HG02623 (cell line): Measurements from ENCODE around the gene LCE4A.
"Not testable (repeated sequence)": the region's sequence is repeated elsewhere in the genome, so short reads cannot be mapped to it uniquely, and the experiment has no call there.

ENCODE experiments used
- ATAC-seq: cut with Tn5 transposase; IDR thresholded peaks from one replicate; pipeline ENCODE4 v1.9.1; 2021; ENCODE audit warnings: moderate library complexity; ENCODE audit not compliant: unreplicated experiment

LCE4A gene, protein sequence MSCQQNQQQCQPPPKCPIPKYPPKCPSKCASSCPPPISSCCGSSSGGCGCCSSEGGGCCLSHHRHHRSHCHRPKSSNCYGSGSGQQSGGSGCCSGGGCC

DNA sequence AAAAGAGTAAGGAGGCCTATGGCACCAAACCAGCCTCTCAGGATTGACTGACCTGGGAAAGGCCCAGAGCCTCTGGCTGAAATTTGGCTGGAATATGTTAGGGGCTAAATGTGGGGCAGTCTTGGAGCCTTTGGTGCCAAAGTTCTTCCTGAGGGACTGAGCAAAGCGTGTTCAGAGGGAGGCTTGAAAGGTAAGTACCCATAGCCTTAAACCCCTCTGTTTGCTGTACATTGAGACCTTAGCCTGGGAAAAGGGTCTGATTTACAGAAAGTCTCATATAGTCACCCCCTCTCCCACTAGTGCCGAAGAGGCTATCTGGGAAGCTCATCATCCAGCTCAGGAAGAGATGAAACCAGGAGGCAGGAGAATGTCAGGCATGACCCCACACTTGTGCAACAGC lies at the start of gene LCE4A:
Gene LCE4A (plus strand): TSS at position 301 of the 400 bp plus-strand sequence. CDS start 916 bp downstream, outside the sequence.
- no peak for ATAC-seq

DNA sequence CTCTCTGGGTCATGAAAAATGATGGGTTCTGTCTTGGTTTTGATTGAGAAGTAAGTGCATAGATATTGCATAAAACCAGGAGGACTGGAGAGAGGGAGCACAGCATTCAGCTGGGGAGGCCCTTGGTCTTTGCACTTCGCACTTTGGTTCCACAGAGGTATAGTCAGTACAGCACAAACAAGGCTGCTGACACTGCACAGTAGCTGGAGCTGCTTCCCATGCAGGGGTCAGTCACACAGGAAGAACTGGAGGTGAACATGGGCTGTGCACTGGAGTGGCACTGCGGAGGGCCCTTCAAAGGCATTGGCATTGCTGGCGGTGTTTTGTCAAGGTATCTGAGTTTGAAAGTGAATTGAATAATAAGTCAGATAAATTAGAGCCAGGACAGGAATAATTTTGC lies 49.3 kb upstream of the LCE4A start:
- ATAC-seq, result no peak

DNA sequence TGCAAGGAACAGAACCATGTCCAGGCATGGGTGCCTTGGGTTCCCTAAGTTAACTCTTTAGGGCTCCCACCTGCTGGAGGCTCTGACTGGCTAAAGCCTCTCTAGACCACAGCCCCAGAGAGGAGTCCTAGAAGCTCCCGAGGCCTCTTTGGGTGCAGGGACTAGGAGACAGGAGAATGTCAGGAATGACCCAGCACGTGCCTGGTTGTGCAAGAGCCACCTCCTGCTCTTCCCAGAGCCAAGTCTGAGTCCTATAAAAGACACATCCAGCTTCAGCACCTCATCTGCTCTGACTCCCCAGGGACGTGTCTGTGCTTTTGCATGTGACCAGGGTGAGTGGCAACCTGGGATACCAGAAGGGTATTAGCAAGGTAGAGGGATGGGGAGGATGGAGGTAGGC lies 44.9 kb upstream of the LCE4A start, which contains the start of gene LCE2D:
Gene LCE2D (plus strand): TSS at position 283 of the 400 bp plus-strand sequence. CDS start 726 bp downstream, outside the sequence.
- no peak for ATAC-seq

DNA sequence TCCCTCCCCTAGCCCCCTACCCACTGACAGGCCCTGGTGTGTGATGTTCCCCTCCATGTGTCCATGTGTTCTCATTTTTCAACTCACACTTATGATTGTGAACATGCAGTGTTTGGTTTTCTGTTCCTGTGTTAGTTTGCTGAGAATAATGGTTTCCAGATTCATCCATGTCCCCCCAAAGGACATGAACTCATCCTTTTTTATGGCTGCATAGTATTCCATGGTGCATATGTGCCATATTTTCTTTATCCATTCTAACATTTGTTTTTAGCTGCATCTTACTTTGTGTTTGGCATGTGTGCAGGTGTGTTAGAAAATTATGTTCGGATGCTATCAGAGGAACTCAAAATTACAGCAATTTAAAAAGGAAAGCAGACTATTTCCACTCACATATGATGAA lies 41.8 kb upstream of the LCE4A start:
- ATAC-seq, result not testable (repeated sequence)

DNA sequence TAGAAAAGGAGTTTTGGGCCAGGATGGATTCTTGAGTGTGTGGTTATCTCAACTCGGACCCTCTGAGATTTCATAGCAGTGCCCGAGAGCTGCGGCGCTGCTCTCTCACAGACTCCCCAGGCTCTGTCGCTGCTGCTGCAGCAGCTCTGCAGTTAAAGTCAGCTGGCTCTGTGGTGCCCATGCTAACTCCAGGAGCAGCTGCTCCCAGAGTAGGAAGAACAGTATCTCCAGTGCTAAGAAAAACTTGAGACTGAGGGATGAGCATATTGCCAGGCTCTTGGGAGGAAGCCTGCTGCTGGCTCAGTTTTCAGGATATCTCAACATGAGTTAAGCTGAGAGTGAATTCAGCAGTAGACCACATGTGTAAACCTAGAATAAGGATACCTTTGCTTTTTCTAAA lies 40.3 kb upstream of the LCE4A start:
- ATAC-seq, result no peak

DNA sequence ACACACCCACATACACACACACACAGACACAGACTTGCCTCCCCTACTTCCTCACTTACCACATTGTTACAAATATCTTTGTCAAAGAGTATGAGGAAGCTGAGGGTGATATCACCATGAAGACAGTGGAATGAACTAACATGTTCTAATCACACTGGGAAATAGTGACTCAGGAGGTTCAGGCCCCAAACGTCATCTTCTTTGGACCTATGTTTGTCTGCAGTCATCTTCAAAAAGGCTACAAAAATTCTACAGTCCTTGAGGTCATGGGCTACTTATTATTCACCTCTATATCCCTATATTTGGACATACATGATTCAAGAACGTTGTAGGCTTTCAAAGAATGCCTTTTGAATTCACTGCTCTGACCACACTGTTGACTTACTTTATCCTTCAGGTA lies 34.9 kb upstream of the LCE4A start:
- no peak for ATAC-seq

DNA sequence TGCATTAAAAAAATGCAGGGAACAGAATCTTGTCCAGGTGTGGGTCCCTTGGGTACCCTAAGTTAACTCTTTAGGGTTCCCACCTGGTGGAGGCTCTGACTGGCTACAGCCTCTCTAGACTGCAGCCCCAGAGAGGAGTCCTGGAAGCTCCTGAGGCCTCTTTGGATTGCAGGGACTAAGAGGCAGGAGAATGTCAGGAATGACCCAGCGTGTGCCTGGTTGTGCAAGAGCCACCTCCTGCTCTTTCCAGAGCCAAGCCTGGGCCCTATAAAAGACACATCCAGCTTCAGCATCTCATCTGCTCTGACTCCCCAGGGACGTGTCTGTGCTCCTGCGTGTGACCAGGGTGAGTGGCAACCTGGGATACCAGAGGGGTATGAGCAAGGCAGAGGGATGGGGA lies 33.0 kb upstream of the LCE4A start, which contains the start of gene LCE2C:
Gene LCE2C (plus strand): TSS at position 297 of the 400 bp plus-strand sequence. CDS start 737 bp downstream, outside the sequence.
- not testable (repeated sequence) for ATAC-seq

DNA sequence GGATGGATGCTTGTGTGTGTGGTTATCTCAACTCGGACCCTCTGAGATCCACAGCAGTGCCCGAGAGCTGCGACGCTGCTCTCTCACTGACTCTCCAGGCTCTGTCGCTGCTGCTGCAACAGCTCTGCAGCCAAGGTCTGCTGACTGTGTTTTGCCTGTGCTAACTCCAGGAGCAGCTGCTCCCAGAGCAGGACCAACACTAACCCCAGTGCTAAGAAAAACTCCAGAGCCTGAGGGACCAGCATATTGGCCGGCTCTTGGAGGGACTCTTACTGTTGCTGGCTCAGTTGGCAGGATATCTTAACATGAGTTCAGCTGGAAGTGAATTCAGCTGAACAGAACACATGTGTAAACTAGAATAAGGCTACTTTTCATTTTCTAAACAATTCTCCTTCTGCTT lies 28.5 kb upstream of the LCE4A start:
- no peak for ATAC-seq

DNA sequence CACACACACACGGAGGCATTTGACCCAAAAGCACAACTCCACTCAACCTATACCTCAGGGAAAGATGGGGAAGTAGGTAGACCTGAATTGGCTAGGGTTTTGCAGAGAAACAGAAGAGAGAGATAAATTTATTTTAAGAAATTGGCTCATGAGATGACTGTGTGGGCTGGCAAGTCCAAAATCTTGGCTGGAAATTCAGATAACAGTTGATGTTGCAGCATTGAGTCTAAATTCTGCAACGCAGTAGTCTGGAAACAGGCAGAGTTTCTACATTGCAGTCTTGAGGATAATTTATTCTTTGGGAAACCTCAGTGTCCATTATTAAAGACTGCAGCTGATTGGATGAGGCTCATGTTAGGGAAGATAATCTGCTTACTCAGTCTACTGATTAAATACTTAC lies 26.3 kb upstream of the LCE4A start:
- no peak for ATAC-seq

DNA sequence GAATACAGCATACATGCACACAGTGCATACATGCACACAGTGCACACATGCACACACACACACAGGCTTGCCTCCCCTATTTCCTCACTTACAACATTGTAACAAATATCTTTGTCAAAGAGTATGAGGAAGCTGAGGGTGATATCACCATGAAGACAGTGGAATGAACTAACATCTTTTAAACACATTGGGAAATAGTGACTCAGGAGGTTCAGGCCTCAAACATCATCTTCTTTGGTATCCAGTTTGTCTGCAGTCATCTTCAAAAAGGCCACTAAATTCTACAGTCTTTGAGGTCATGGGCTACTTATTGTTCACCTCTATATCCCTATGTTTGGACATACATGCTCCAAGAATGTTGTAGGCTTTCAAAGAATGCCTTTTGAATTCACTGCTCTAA lies 24.1 kb upstream of the LCE4A start:
- no peak for ATAC-seq

DNA sequence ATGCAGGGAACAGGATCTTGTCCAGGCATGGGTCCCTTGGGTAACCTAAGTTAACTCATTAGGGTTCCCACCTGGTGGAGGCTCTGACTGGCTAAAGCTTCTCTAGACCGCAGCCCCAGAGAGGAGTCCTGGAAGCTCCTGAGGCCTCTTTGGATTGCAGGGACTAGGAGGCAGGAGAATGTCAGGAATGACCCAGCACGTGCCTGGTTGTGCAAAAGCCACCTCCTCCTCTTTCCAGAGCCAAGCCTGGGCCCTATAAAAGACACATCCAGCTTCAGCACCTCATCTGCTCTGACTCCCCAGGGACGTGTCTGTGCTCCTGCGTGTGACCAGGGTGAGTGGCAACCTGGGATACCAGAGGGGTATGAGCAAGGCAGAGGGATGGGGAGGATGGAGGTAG lies 22.1 kb upstream of the LCE4A start, which contains the start of gene LCE2B:
Gene LCE2B (plus strand): TSS at position 301 of the 400 bp plus-strand sequence. CDS start 721 bp downstream, outside the sequence.
- not testable (repeated sequence) for ATAC-seq

DNA sequence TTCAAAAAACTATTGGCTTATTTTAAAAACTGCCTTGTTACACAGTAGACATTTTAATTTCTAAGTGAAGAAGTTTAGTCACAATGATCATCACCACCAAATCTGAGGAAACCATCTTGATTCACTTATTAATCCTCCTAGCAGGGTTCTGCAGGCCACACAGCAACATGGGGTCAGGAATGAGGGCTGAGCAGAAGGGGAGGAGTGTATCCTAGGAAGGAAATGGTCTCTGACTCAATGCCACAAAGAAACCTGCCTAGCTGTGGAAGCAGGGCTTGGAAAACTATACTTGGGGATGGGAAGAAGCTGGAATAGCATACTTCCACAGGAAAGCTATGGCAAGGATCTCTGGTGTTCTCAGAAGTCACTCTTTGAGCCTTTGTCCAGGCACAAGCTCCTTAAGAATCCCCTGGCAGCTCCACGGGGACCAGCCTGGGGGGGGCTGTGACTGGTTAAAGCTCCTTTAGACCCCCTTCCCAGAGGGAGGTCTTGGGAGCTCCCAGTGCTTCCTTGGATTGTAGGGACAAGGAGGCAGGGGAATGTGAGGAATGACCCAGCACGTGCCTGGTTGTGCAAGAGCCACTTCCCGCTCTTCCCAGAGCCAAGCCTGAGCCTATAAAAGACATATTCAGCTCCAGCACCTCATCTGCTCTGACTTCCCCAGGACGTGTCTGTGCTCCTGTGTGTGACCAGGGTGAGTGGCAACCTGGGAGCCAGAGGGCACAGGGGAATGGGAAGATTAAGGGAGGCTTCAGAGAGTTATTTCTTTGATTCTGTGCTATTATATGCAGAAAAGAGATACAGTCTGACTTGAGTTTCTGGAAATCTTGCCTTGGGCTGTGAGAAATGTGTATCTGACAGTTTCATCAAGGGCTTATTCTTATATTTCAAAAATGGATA lies 10.0 kb upstream of the LCE4A start, which contains the start of gene LCE2A:
Gene LCE2A (plus strand): TSS at position 645 of the 900 bp plus-strand sequence. CDS start 557 bp downstream, outside the sequence.
- ATAC-seq, result no peak

DNA sequence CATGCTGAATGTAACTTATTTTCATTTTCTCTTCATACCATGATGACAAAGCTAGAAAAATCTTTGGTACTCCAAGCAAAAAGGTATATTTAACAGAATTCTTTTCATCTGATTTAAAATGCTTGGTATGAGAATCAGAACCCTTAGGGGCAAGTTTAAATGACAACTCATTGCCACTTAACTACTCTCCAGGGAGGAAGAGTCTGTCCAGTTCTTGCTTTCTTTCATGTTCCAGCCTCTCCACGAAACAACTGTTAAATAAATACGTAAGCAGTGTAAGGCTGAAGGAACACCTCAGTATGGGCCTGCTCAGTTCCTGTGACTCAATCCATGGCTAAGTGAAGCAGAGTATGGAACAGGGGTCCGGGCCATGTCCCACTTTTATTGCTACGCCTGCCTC lies 8.2 kb upstream of the LCE4A start:
- no peak for ATAC-seq

DNA sequence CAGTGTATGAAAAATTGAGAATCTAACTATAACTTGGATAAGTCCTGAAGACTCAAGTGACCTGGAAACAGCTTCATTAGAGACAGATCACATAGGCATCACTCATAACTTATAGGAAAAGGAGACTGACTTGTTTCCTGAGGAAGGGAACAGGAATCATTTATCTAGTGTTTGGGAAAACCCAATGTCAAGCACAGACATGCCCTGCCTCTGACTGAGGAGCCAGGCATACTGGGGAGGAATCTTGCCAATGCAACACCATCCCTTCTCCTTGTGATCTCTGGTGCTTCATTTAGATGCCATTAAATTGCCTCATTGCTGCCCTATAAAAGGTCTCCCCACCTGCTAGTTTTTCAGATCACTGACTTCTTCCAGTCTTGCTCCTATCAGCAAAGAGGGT lies 10.3 kb downstream of the LCE4A start:
- no peak for ATAC-seq

DNA sequence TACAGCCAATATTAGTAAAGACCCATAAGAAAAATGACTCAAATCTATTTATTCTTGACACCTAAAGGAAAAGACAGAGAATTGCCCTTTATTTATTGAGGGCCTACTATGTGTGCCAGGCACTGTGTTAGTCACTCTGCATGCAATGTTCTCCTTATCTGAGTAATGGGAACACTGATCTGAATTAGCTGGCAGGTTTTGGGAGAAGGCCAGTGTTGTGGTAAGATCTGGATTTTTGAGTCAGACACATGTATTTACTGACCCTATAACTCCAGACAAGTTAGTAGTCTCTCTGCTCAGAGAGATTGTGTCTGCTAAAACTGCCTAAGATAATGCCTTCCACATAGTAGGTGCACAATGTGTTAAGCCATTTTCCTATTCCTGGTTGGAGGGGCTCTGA lies 17.3 kb downstream of the LCE4A start:
- no peak for ATAC-seq

DNA sequence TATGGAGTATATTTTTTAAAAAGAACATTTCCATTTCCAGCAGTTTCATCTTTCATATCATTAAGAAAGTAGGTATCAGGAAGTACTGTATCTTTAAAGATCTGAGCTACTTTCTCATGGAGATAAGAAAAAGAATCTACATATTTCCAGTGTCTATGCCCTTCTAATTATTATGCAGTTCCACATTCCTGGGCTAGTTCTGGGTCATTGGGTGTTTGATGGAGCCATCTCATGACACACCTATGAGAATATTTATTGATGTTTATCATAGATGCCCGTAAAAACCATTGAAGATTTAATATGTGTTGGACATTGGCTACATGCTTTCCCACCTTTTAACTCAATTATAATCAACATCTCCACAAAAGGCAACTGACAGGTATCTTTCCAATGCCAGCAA lies 21.0 kb downstream of the LCE4A start:
- no peak for ATAC-seq

DNA sequence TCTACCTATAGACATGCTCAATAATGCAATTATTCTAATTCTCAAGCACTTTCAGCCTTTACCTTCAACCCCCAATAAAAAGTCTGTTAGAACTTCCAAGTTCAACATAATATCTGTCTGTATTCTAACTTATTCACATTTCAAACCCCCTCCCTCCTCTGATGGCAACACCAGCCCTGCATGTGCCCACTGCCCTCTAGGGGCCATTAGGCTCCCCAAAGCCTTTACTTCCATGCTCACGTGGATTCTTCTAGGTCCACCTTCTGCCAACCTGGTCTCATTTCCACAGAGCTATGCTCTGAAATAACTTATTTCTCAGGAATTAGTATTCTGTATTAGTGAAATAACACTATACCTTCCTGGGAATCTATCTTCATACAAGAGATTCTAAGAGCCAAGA lies 27.7 kb downstream of the LCE4A start:
- ATAC-seq, result no peak

DNA sequence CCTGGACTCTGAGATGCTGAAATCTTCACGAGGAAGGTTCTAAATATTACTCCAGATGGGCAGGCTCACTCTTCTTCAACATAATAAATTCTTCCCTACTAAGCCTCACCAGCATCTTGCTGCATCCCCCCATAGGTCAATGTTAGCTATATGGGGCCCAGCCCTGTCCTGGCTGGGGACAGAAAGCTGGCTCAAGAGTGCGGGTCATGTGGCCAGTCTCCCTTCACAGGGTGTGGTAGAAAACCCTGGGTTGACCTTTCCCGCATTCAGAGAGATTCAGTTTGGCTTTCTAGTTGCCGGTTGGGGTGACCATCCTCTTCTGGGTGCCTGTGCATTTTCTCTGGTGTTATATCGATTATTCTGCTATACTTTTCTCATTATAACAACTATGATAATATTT lies 30.0 kb downstream of the LCE4A start:
- no peak for ATAC-seq

DNA sequence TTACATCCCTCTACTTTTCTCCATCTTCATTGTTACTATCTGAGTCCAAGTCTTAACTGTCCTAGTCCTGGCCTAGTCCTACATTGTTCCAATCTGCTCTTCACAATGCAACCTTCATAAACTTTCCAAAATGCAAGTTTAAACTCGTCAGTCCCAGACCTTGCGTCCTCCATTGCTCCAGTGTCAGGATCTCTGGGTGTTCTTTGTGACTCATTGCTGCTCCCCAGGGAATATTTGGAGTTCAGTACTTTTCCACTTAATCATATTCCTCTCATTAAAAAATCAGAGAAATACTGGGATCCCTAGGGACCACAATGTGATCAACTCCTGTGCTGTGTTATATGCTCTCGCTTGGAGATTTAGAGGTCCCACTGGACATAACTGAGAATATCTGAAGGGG lies 31.9 kb downstream of the LCE4A start:
- ATAC-seq, result no peak

DNA sequence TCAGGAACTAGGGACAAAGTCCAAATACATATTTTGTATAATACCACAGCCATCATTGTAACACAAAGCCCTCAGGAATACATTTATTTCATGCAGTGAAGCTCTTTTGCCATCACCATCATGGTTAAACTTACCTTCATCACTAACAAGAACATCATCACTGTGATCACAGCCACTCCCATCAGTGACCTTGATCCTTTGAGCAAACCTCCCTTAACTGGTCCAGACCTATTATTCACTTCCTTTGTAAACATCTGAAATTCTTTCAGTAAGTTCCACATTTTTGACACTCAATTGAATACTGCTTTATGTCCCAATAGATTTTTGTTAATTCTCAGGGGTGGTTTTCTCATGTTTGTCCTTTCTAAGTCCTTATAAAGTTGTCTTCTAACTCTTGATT lies 33.7 kb downstream of the LCE4A start:
- no peak for ATAC-seq

DNA sequence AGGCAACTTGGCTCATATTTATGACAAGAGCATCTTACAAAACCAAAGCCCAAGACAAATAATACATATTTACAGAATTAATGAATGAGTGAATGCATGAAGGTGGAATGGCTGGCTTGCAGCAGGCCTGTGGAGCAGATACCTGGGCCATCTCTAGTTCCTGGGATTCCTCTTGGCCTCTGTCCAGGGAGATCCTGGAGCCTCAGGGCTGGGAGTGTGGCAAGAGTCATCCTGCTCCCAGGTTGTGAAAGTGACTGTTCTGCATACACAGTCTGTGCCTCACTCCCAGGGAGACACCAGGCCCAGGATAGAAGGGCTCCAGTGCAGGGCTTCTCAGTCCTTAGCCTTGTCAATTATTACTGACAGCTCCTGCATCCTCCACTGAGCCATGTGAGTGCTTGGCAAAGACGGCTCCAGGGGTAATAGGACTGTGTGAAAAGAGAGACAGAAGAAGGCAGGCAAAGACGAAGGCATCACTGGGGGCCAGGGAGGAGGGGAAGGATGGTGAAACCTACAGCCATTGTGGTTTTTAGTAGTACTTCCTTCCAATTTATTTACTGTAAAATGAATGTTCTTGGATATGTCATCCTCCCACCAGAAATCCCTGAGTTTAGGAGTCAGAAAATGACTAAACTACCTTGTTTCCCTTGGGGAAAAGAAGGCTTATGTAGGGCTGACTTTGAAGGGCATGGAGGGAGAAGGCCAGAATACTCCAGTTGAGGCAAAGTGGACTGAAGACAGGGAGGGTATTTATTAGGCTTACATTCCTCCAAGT lies 35.6 kb downstream of the LCE4A start:
- no peak for ATAC-seq
